PC-9 (cell line): ENCODE measurements around the gene SLC26A2. TPM values are rescaled to one million over a fixed set of nuclear protein-coding genes. Genes with fewer than 3 reads are reported as not detected.

Experiments
- BruUV-seq: library from RNA; stranded (reverse); fragments of 400-500 nt; replicated peaks from 2 replicates; lab custom pipeline; 2021; lab: Mats Ljungman, UMichigan
- CTCF ChIA-PET: fragments of 300-600 bp; sonication (Branson Sonifier 250); formaldehyde crosslinking; loops from one replicate; lab custom pipeline; 2022; ENCODE audit warnings: antibody characterized with exemption; lab: Charles Lee
- POLR2A ChIA-PET: fragments of 300-600 bp; sonication (Branson Sonifier 250); formaldehyde crosslinking; loops from one replicate; lab custom pipeline; 2022; ENCODE audit warnings: antibody characterized with exemption; ENCODE audit not compliant: unreplicated experiment; lab: Charles Lee
- DNase-seq, 2 experiments: peaks; one replicate each; pipeline versions ENCODE4 v3.0.0 to v3.0.0-alpha.2; 2015 to 2022; ENCODE audit warnings: mixed read lengths in 1 of 2
- H2AFZ ChIP-seq: fragments of 200-600 bp; sonication (generic); 2 replicates; pipeline ENCODE4 v1.8.1; 2017; ENCODE audit warnings: antibody characterized with exemption
- H3F3A ChIP-seq: fragments of 200-600 bp; sonication (generic); 2 replicates; pipeline ENCODE4 v1.8.1; 2017; ENCODE audit warnings: antibody characterized with exemption, mild to moderate bottlenecking, low read depth; ENCODE audit not compliant: insufficient read depth
- H3K27ac ChIP-seq: fragments of 200-600 bp; sonication (generic); 2 replicates; pipeline ENCODE4 v1.6.1; 2016; ENCODE audit warnings: mixed run types
- H3K27me3 ChIP-seq: fragments of 200-600 bp; sonication (generic); 2 replicates; pipeline ENCODE4 v1.6.1; 2016; ENCODE audit warnings: low read depth, mixed run types; ENCODE audit not compliant: insufficient read depth
- H3K36me3 ChIP-seq: fragments of 200-600 bp; sonication (generic); 2 replicates; pipeline ENCODE4 v1.6.1; 2016; ENCODE audit warnings: low read depth, mixed run types
- H3K4me1 ChIP-seq: fragments of 200-600 bp; sonication (generic); replicated peaks from 2 replicates; pipeline ENCODE4 v1.6.1; 2016; ENCODE audit warnings: mixed run types; ENCODE audit not compliant: insufficient read depth
- H3K4me2 ChIP-seq: fragments of 200-600 bp; sonication (generic); 2 replicates; pipeline ENCODE4 v1.6.1; 2017; ENCODE audit warnings: mixed run types
- H3K4me3 ChIP-seq: fragments of 200-600 bp; sonication (generic); 2 replicates; pipeline ENCODE4 v1.6.1; 2016; ENCODE audit warnings: mixed run types
- H3K79me2 ChIP-seq: fragments of 200-600 bp; sonication (generic); 2 replicates; pipeline ENCODE4 v1.6.1; 2017; ENCODE audit warnings: low read depth, mixed run types
- H3K9me2 ChIP-seq: fragments of 200-600 bp; sonication (generic); 2 replicates; pipeline ENCODE4 v1.8.1; 2017; ENCODE audit warnings: mild to moderate bottlenecking; ENCODE audit not compliant: insufficient read depth
- H3K9me3 ChIP-seq: fragments of 200-600 bp; sonication (generic); 2 replicates; pipeline ENCODE4 v1.8.1; 2016; ENCODE audit warnings: low read depth; ENCODE audit not compliant: insufficient read depth
- H4K20me1 ChIP-seq: fragments of 200-600 bp; sonication (generic); 2 replicates; pipeline ENCODE4 v1.8.1; 2017; ENCODE audit not compliant: insufficient read depth
- CTCF ChIP-seq: fragments of 200-600 bp; sonication (generic); conservative IDR thresholded peaks from 2 replicates; pipeline ENCODE4 v1.6.1; 2017; ENCODE audit warnings: mixed run types, antibody characterized with exemption, mild to moderate bottlenecking, moderate library complexity
- EZH2 ChIP-seq: fragments of 200-600 bp; sonication (generic); IDR thresholded peaks from 2 replicates; pipeline ENCODE4 v1.8.0; 2017; ENCODE audit warnings: antibody characterized with exemption, low read depth
- intact Hi-C: fragments of 100-400 bp; cut with micrococcal nuclease; formaldehyde crosslinking; loops from one replicate; pipeline ENCODE4 v1.10.0; 2022; ENCODE audit not compliant: unreplicated experiment
- total RNA-seq: library from RNA; stranded (reverse); gene quantifications from 2 replicates; pipeline ENCODE4 v1.2.3, GENCODE V29; 2021

Gene SLC26A2
- total RNA-seq, 1 experiment from 2014 or later: 13.5 TPM

- BruUV-seq: no TSS peak
- Histone ChIP-seq H3K27ac (no peak within 1 kb of the TSS), H3K79me2 (no peaks in the 10 kb centered on the region), H4K20me1 (no peaks in the 10 kb centered on the region), H3K9me3 (no peaks in the 10 kb centered on the region), H3K4me3 (no peak within 1 kb of the TSS), H3F3A (peaks cover 13% of the 10 kb centered on the region), H3K9me2 (no peaks in the 10 kb centered on the region), H3K4me1 (peaks cover 28% of the 10 kb centered on the region), H3K36me3 (no peaks in the 10 kb centered on the region), H3K4me2 (no peak within 1 kb of the TSS), H2AFZ (no peak within 1 kb of the TSS), H3K27me3 (no peaks in the 10 kb centered on the region)
- POLR2A ChIA-PET: no interaction called here
- intact Hi-C loops: no loop called here
- no peak for TF ChIP-seq EZH2
- TF ChIP-seq CTCF: no peak
- DNase-seq: no peak
- CTCF ChIA-PET: no interaction called here
Measured at GRCh38 chr5:149944666-149945065, 15.9 kb upstream of the SLC26A2 start, which contains the start of gene PDE6A. Gene PDE6A (minus strand): TSS chr5:149944793. CDS start chr5:149944673, 120 bp downstream.

- ChIA-PET POLR2A (interaction anchor here (0.7 kb wide), 1 partner anchor 46 kb away, joined by 5 read pairs; no protein-coding TSS in a partner anchor), CTCF (no interaction called here)
- no peak for TF ChIP-seq EZH2
- TF ChIP-seq CTCF: no peak
Measured at GRCh38 chr5:149946118-149946517, 14.4 kb upstream of the SLC26A2 start.

GRCh38 chr5:149948993-149949392, 11.6 kb upstream of the SLC26A2 start:
- Histone ChIP-seq H3K36me3 (no peaks in the 10 kb centered on the region), H3K9me2 (no peaks in the 10 kb centered on the region), H3K27me3 (no peaks in the 10 kb centered on the region), H3K4me1 (peaks cover 8% of the 10 kb centered on the region; the same call in 1 of the 2 replicates), H3K27ac (0 out of 2 replicates have a peak overlapping the region, but pooled peaks have one; percentile 22), H2AFZ (peak overlapping the region; percentile 34; the same call in 1 of the 2 replicates), H3K9me3 (no peaks in the 10 kb centered on the region), H3K4me2 (no peak overlapping the region), H3K79me2 (no peaks in the 10 kb centered on the region), H3K4me3 (no peak overlapping the region), H3F3A (peaks cover 2% of the 10 kb centered on the region; the same call in 1 of the 2 replicates), H4K20me1 (no peaks in the 10 kb centered on the region)
- POLR2A ChIA-PET: no interaction called here
- CTCF ChIA-PET: no interaction called here
- BruUV-seq: no TSS peak
- intact Hi-C loops: no loop called here
- TF ChIP-seq CTCF: no peak
- no peak for TF ChIP-seq EZH2
- no peak for DNase-seq

More at GRCh38 chr5:149946118-149946517, 14.4 kb upstream of the SLC26A2 start:
- Histone ChIP-seq H3K9me2 (no peaks in the 10 kb centered on the region), H4K20me1 (no peaks in the 10 kb centered on the region), H3K9me3 (no peaks in the 10 kb centered on the region), H3K4me1 (peaks cover 13% of the 10 kb centered on the region), H2AFZ (no peak overlapping the region), H3F3A (no peaks in the 10 kb centered on the region), H3K79me2 (no peaks in the 10 kb centered on the region), H3K4me3 (no peak overlapping the region), H3K4me2 (no peak overlapping the region), H3K27me3 (no peaks in the 10 kb centered on the region), H3K27ac (no peak overlapping the region), H3K36me3 (no peaks in the 10 kb centered on the region)
- BruUV-seq: no TSS peak
- no peak for DNase-seq
- intact Hi-C loops: no loop called here
